Activated naive CD4-positive, alpha-beta T cell treated with anti-CD3 and anti-CD28 coated beads, Interleukin-2, amount 50 U/mL, for 72 hours (primary cell): Measurements from ENCODE around the gene SPP1. TPM values are rescaled to one million over a fixed set of nuclear protein-coding genes. Genes with fewer than 3 reads are reported as not detected.
A peak's percentile ranks its signal among the peaks of the same experiment; 100 is the strongest.
"Not testable (repeated sequence)": the region's sequence is repeated elsewhere in the genome, so short reads cannot be mapped to it uniquely, and the experiment has no call there.

Experiments
- ATAC-seq, 2 donors: fragments of 150-1000 bp; cut with Tn5 transposase; 2 replicates each; pipeline ENCODE4 v1.10.0; 2021; ENCODE audit warnings: mild to moderate bottlenecking in 2 of 2, moderate library complexity in 2 of 2
- DNase-seq, 2 donors: peaks; one replicate each; pipeline ENCODE4 v3.0.0; 2021 to 2022; ENCODE audit warnings: low spot score in 2 of 2
- H3K27ac Mint-ChIP-seq, 2 donors: one replicate each; pipeline ENCODE4 v1.8.0; 2022; ENCODE audit warnings: mild to moderate bottlenecking in 2 of 2, mixed read lengths in 2 of 2
- H3K36me3 Mint-ChIP-seq, 2 donors: one replicate each; pipeline ENCODE4 v1.8.0; 2022; ENCODE audit warnings: mixed read lengths in 2 of 2
- H3K9me3 Mint-ChIP-seq, 2 donors: one replicate each; pipeline ENCODE4 v1.8.0; 2022; ENCODE audit warnings: mixed read lengths in 2 of 2
- total RNA-seq, 2 donors: library from RNA; stranded (reverse); gene quantifications; one replicate each; pipeline ENCODE4 v1.2.3, GENCODE V29; 2022

Gene SPP1
- total RNA-seq, 2 donors from 2014 or later = not detected

DNA sequence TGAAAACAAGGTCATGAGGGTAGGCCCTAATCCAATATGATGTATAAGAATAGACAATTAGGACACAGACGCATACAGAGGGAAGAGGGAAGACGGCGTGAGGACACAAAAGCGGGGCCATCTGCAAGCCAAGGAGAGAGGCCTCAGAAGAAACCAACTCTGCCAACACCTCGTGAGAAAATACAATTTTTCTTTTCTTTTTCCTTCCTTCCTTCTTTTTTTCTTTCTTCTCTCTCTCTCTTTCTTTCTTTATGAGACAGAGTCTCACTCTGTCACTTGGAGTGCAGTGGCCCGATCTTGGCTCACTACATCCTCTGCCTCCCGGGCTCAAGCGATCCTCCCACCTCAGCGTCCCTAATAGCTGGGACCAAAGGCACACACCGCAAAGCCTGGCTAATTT lies 30.4 kb downstream of the SPP1 start:
- ATAC-seq = no peak

DNA sequence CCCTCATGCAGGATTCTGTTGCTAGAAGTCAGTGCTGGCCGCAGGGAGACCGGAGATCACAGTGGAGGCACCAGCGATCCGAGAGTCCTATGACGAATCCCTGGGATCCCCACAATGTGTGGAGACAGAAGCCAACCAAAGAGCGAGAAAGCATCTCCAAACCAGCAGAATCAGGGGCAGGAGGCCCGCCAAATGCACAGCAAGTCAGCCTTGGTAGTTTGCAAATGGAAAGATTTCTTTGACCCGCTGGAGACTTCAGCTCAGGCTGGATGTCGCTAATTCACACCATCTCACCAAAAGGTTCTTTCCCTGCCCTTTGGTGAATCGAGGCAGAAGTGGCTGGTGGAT lies 31.4 kb downstream of the SPP1 start:
- H3K36me3 Mint-ChIP-seq = peaks cover 5 to 20% of the 10 kb centered on the region in 2 donors
- ATAC-seq (no peak), DNase-seq (no peak)
- H3K27ac Mint-ChIP-seq = peak overlapping the region in 1 of 2 donors; percentile 22
- no peaks in the 10 kb centered on the region for H3K9me3 Mint-ChIP-seq

More for the DNA sequence above, 30.4 kb downstream of the SPP1 start:
- H3K36me3 Mint-ChIP-seq = peaks cover 5 to 19% of the 10 kb centered on the region in 2 donors
- H3K9me3 Mint-ChIP-seq = no peaks in the 10 kb centered on the region
- no peak overlapping the region for H3K27ac Mint-ChIP-seq
- no peak for DNase-seq

DNA sequence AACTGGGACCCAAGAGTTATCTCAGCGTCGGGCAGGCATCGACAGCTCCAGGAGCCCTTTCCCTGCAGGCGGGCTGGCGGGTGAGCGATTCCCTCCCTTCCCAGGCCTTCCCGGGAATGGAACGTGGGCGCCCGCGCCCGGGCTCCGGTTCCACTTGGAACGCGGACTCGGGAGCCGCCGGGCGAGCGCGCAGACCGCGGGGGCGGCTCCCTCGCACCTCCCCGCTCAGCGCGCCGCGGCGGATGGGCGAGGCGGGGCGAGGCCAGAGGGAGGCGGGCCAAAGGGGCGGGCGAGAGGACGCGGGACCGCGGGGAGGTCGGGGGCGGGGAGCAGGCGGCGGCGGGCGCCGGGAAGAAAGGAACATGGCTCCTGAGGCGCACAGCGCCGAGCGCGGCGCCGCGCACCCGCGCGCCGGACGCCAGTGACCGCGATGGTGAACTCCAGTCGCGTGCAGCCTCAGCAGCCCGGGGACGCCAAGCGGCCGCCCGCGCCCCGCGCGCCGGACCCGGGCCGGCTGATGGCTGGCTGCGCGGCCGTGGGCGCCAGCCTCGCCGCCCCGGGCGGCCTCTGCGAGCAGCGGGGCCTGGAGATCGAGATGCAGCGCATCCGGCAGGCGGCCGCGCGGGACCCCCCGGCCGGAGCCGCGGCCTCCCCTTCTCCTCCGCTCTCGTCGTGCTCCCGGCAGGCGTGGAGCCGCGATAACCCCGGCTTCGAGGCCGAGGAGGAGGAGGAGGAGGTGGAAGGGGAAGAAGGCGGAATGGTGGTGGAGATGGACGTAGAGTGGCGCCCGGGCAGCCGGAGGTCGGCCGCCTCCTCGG lies 32.0 kb downstream of the SPP1 start, which contains the start of gene PKD2:
Gene PKD2 (plus strand): TSS at position 332 of the 818 bp plus-strand sequence. CDS start 99 bp downstream, at position 431.
- DNase-seq = peak; percentile 76 to 80
- Mint-ChIP-seq H3K36me3 (peaks cover 5 to 20% of the 10 kb centered on the region in 2 donors), H3K9me3 (no peaks in the 10 kb centered on the region), H3K27ac (peak within 1 kb of the TSS; percentile 80 to 96)
- peak; percentile 88 to 97 for ATAC-seq

DNA sequence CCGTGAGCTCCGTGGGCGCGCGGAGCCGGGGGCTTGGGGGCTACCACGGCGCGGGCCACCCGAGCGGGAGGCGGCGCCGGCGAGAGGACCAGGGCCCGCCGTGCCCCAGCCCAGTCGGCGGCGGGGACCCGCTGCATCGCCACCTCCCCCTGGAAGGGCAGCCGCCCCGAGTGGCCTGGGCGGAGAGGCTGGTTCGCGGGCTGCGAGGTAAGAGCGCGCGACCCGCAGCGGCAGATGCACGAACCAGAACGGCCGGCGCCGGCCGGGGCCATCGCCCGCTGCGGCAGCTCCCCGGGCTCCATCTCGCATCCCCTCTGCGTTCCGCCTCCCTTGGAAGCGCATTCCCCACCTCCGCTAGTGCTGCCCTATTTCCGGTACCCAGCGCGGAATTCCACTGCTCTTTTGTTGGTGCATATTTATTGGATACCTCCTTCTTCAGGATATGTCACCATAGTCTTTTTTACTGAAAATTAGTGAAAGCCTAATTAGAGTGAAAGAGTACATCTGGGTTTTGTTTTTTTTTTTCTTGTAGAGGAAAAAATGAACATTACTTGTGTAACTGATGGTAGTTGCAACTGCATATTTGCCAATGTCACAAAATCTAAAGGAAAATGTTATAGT lies 32.7 kb downstream of the SPP1 start:
- DNase-seq = peak in 1 of 2 donors; percentile 22
- H3K9me3 Mint-ChIP-seq = no peaks in the 10 kb centered on the region
- peak overlapping the region; percentile 80 to 96 for H3K27ac Mint-ChIP-seq
- peaks cover 5 to 20% of the 10 kb centered on the region in 2 donors for H3K36me3 Mint-ChIP-seq
- ATAC-seq = peak; percentile 30 to 36

DNA sequence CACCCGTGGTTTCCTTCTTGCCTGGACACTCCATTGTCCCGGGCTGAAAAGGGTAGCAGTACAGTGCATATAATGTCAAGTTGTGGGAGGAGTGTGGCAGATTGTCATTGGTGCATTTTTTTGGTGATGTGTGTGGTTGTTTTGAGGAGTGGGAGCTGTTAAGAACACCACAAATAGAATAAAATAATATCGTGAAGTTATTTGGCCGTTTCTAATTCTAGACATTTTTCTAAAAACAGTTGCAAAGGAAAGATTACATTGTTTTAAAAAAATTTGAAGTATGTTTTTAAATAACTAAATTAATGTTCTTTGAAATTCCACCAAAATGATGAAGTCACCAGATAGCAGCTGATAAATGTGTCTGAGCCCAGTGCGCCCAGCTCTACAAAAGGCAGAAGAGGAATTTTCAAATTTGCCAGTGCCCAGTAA lies 33.2 kb downstream of the SPP1 start:
- H3K27ac Mint-ChIP-seq = peak overlapping the region; percentile 80 to 96
- H3K36me3 Mint-ChIP-seq = peaks cover 5 to 20% of the 10 kb centered on the region in 2 donors
- ATAC-seq (peak in 1 of 2 donors; percentile 38), DNase-seq (no peak)
- H3K9me3 Mint-ChIP-seq = no peaks in the 10 kb centered on the region

DNA sequence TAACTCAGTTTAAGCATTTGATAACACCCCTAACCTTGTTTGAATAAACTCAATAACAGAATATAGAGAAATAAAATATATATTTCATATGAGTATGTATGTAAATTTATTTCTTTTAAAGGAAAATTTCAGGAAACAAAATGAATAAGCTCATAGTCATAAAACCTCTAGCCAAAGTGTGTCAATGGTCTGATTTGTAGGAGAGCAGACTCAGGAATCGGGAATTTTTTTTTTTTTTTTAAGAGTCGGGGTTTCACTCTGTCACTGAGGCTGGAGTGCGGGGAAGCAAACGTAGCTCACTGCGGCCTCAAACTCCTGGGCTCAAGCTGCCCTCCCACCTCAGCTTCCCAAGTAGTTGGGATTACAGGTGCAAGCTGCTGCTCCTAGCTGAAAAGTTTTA lies 34.4 kb downstream of the SPP1 start:
- Mint-ChIP-seq H3K27ac (no peak overlapping the region), H3K9me3 (no peaks in the 10 kb centered on the region), H3K36me3 (peaks cover 5 to 20% of the 10 kb centered on the region in 2 donors)
- ATAC-seq (no peak), DNase-seq (no peak)

DNA sequence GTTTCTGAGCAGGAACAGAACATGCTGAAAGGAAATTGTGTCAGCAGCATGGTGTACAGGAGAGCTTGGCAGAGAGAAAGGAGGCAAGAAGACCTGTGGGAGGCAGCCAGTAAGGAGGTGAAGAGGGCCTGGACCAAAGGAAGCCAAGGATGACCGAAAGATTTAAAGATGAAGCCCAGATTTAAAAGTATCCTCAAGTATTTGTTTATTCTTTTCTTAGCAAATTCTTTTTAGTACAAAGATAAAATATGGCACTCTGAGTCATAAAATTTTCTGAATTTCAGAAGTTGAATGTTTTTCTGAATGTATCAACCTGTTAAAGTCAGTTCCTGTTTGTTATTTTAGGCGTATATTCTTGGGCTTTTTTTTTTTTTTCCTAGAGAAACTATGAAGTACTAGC lies 35.5 kb downstream of the SPP1 start:
- Mint-ChIP-seq H3K36me3 (peaks cover 5 to 20% of the 10 kb centered on the region in 2 donors), H3K9me3 (no peaks in the 10 kb centered on the region), H3K27ac (peak overlapping the region in 1 of 2 donors; percentile 61)
- DNase-seq (no peak), ATAC-seq (no peak)

DNA sequence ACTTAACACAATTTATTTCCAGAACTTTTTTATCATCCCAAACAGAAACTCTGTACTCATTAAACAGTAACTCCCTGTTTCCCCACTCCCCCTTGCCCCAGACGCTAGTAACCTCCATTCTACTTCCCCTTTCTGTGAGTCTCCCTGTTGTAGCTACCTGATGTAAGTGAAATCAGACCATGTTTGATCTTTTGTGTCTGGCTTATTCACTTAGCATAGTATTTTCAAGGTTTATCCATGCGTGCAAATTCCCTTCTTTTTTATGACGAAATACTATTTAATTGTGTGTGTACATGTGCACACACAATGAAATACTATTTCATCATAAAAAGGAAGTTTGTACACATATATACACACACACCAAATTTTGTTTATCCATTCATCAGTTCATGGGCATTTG lies 37.1 kb downstream of the SPP1 start:
- peaks cover 5 to 10% of the 10 kb centered on the region in 2 donors for H3K36me3 Mint-ChIP-seq
- peak overlapping the region in 1 of 2 donors; percentile 53 for H3K27ac Mint-ChIP-seq

DNA sequence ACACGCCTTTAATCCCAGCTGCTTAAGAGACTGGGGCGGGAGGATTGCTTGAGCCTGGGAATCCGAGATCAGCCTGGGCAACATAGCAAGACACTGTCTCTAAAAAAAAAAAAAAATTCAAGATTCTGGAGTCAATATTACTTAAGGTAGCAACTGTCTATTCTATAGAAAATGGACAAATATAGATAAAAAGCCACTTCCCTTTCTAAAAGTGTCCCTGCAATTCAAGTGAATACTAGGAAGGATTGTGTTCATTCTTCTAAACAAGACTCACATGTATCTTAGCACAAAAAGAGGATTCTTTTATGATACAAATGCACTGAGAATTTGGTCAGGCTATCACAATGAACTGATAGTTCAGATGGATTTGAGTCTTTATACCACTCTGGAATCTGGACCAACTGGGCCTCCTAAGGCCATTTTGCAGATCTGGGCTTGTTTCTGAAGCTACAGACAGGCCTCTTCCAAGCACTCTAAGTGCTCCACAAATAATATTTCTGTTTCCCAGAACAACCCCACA lies 38.9 kb downstream of the SPP1 start:
- ATAC-seq (no peak), DNase-seq (no peak)
- Mint-ChIP-seq H3K36me3 (peaks cover 0 to 5% of the 10 kb centered on the region in 2 donors), H3K27ac (no peak overlapping the region), H3K9me3 (no peaks in the 10 kb centered on the region)

More for the DNA sequence above, 37.1 kb downstream of the SPP1 start:
- ATAC-seq = no peak
- no peak for DNase-seq
- H3K9me3 Mint-ChIP-seq = no peaks in the 10 kb centered on the region

DNA sequence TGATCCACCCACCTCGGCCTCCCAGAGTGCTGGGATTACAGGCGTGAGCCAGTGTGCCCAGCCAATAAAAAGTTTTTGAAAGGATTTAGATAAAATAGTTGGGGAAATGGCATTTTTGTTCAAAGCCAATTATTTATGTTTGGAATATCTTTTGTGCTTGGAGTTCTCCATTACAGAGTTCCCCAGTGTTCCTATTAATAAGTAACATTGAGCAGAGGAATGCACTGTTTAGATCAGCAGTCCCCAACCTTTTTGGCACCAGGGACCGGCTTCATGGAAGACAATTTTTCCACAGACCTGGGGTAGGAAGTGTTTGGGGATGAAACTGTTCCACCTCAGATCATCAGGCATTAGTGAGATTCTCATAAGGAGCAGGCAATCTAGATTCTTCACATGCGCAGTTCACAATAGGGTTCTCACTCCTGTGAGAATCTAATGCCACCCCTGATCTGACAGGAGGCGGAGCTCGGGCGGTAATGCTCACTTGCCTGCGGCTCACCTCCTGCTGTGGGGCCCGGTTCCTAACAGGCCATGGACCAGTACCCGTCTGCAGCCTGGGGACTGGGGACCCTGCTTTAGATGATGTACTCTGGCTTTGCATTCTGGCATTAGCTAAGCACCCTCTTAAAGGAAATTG lies 40.3 kb downstream of the SPP1 start:
- no peak for ATAC-seq

DNA sequence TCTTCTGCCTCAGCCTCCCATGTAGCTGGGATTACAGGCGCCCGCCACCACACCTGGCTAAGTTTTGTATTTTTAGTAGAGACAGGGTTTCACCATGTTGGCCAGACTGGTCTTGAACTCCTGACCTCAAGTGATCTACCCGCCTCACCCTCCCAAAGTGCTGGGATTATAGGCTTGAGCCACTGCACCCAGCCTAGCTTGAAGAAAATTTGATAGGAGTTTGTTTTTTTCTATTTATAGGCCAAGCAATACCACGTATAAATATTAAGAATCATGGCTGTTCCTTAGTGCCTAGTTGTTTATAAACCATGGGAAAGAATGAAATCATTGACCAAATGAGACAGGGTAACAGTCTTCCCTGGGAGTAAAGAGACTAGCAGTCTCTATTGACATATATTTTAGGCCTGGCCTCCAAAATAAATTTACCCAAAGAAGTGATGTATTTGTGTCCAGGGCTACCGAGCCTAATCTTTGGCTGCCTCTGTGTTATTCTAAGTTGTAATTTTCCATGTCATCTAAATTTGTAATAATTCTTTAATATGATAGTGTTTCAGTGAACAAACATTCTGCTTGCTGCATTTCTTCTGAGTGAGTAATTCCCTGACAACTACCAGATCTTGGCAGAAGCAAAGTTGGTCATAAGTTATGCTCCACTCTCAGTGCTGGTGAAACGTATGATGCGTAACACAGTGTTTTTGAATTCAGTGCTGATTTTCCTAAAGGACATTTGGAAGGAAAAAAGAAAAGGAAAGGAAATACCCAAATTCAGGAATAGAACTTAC lies 42.2 kb downstream of the SPP1 start:
- Mint-ChIP-seq H3K36me3 (peaks cover 0 to 4% of the 10 kb centered on the region in 2 donors), H3K27ac (no peak overlapping the region), H3K9me3 (no peaks in the 10 kb centered on the region)
- DNase-seq (no peak), ATAC-seq (no peak)

More for the DNA sequence above, 40.3 kb downstream of the SPP1 start:
- H3K27ac Mint-ChIP-seq = no peak overlapping the region
- no peak for DNase-seq
- H3K9me3 Mint-ChIP-seq = no peaks in the 10 kb centered on the region
- H3K36me3 Mint-ChIP-seq = peaks cover 0 to 2% of the 10 kb centered on the region in 2 donors

DNA sequence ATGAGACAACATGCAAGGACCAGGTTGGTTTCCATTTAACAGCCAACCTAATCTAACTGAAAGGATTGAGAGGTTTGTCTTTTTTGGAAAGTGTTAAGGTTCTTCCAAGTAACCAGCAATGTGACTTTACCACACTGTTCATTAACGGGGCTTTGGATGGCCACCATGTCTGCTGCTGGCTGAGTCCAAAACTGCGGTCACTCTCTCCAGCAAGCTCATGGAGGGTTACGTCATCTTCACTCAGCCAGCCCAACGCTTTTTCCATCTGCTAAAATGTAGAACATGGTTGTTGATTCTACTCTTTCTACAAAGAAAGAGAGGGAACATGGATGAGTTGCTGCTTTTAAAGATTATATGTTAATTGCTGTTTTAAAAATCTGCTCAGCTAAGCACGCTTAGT lies 43.0 kb downstream of the SPP1 start:
- no peak for ATAC-seq
- H3K27ac Mint-ChIP-seq = no peak overlapping the region
- no peaks in the 10 kb centered on the region for H3K9me3 Mint-ChIP-seq
- no peak for DNase-seq
- peaks cover 4 to 5% of the 10 kb centered on the region in 2 donors for H3K36me3 Mint-ChIP-seq

DNA sequence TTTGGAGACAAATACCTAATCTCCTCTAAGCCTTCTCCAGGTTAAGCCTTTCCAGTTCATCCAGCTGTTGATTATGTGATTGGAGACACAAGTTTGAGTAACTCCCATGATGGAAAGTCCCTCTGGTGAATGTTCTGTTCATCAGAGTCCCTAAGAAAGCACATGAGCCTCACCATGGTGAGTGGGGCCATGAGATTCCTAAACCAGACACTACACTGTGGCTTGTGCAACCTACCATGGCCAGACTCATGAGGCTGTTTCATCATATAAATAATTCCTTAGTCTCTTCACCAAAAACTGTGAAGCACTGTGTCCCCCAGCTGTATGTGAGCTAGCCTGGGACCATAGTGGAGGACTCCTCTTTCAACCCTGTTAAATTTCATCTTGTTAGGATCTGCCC lies 46.3 kb downstream of the SPP1 start:
- no peak for ATAC-seq
- Mint-ChIP-seq H3K36me3 (peaks cover 20 to 37% of the 10 kb centered on the region in 2 donors), H3K27ac (no peak overlapping the region), H3K9me3 (peaks cover 8 to 10% of the 10 kb centered on the region in 2 donors)
- no peak for DNase-seq

DNA sequence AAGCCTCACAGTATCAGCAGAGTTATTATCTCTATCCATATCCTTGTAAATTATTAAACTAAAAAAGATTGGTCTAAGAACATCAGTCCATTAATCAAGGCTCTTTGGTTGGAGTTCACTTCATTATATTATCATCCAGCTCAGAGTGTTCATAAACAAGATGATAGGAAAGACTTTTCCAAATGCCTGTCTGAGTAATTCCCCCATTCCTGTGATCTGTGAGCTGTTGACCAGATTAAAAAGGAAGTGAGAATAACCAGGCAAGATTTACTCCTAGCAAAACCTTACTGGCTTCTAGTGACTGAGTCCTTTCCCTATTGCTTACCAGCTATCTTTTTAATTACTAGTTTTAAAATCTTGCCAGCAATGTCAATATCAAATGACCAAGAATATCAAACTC lies 46.8 kb downstream of the SPP1 start:
- ATAC-seq (no peak), DNase-seq (no peak)
- Mint-ChIP-seq H3K9me3 (peaks cover 8 to 11% of the 10 kb centered on the region in 2 donors), H3K27ac (no peak overlapping the region), H3K36me3 (peaks cover 20 to 42% of the 10 kb centered on the region in 2 donors)

DNA sequence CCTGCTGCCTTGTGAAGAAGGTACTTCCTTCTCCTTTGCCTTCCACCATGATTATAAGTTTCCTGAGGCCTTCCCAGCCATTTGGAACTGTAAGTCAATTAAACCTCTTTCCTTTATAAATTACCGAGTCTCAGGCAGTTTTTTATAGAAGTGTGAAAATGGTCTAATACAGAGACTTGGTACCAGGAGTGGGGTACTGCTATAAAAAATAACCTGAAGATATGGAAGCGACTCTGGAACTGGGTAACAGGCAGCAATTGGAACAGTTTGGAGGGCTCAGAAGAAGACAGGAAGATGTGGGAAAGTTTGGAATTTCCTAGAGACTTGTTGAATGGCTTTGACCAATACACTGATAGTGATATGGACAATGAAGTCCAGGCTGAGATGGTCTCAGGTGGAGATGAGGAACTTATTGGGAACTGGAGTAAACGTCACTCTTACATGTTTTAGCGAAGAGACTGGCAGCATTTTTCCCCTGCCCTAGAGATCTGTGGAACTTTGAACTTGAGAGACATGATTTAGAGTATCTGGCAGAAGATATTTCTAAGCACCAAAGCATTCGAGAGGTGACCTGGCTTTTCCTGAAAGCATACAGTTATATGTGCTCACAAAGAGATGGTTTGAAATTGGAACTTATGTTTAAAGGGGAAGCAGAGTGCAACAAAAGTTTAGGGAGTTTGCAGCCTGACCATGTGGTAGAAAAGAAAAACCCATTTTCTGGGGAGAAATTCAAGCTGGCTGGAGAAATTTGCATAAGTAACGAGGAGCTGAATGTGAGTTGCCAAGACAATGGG lies 50.6 kb downstream of the SPP1 start:
- not testable (repeated sequence) for DNase-seq, ATAC-seq, H3K27ac Mint-ChIP-seq
- peaks cover 29 to 62% of the 10 kb centered on the region in 2 donors for H3K36me3 Mint-ChIP-seq
- H3K9me3 Mint-ChIP-seq = peaks cover 8 to 19% of the 10 kb centered on the region in 2 donors
